Measurements from ENCODE around the gene CAMSAP1.
"Not testable (repeated sequence)": the region's sequence is repeated elsewhere in the genome, so short reads cannot be mapped to it uniquely, and the experiment has no call there.

The CAMSAP1 gene

DNA sequence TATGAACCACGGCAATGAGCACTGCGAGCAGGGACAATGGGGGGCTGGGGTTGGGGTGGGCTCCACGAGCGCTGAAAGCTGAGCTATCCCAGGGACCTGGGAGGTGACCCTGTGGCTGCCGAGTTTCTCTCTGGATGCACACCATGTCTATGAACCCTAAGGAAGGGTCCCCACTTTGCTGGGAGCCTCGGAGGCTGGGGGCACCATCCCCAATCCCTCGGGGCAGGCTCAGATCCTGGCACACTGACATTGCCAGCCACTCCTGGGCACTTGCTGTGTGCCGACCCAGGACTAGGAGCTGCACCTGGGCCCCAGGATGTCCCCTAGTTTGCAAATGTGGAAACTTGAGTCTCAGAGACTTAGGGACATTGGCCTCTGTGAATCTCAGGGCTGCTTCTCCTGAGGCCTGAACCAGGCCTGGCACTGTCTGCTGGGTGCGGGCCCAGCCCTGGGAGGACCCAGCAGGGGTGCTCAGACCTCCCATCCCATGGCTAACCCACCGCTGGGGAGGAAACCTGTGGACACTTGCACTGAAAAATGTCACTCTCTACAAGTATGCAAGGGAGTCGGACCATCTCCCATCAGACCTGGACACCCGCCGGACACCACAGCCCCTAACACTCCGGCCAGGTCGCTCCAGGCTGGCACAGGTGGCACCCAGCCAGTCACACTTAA, 13.0 kb upstream of the CAMSAP1 start:
- no peak for DNase-seq

DNA sequence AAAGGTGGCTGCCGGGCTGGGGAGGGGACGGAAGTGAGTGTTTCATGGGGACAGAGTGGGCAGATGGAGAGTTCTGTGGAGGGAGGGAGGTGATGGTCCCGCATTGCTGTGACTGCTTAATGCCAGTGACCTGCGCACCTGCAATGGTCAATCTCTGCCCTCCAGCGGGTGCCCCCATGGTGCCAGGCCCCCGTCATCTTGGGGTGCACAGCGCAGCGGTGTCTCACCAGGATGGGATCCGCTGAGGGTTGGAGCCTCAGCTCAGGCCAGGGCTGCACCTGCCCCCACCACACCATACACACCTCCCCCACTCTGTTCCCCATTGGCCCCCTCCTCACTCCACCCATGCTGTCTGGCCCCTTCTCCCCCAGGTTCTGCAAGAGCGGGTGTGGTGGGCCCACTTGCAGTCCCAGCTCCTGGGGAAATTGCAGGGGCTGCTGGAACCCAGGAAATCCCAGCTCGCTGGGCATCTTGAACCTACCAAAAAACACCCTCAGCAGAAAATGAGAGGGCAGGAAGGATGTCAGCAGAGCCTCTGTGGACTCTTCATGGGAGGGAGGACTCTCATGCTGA, 12.1 kb upstream of the CAMSAP1 start:
- no peak for DNase-seq

DNA sequence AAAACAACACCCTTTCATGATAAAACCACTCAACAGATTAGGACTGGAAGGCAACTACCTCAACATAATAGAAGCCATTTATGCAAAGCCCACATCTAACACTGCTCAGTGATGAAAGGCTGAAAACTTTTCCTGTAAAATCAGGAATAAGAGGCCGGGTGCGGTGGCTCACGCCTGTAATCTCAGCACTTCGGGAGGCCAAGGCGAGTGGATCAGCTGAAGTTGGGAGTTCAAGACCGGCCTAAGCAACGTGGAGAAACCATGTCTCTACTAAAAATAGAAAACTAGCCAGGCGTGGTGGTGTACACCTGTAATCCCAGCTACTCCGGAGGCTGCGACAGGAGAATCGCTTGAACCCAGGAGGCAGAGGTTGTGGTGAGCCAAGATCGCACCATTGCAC, 8.9 kb upstream of the CAMSAP1 start:
- not testable (repeated sequence) for DNase-seq

DNA sequence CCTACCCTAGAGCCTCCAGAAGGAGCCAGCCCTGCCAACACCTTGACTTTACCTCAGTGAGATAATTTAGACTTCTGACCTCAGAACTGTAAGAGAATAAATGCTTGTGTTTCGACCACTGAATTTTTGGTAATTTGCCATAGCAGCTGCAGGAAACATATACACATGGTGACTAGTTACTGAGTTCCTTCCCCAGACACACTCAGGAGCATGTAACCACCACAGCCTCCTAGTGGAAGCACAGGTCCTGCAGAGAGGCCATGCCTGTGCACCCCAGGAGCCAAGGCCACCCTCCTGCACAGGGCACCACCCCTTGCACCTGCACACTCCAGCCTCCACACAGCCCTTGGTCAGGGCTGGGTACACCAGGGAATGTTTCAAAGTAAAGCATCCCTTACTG, 7.6 kb upstream of the CAMSAP1 start:
- DNase-seq: no peak

DNA sequence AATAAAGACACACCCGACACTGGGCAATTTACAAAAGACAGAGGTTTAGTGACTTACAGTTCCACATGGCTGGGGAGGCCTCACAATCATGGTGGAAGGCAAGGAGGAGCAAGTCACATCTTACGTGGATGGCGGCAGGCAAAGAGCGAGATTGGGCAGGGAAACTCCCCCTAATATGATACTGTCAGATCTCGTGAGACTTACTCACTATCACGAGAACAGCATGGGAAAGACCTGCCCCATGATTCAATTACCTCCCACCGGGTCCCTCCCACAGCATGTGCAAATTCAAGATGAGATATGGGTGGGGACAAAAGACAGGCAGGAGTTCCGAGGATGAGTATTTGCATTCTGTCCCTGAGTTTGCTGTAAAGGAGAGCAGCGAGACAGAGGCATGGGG, 3.9 kb upstream of the CAMSAP1 start:
- not testable (repeated sequence) for DNase-seq

DNA sequence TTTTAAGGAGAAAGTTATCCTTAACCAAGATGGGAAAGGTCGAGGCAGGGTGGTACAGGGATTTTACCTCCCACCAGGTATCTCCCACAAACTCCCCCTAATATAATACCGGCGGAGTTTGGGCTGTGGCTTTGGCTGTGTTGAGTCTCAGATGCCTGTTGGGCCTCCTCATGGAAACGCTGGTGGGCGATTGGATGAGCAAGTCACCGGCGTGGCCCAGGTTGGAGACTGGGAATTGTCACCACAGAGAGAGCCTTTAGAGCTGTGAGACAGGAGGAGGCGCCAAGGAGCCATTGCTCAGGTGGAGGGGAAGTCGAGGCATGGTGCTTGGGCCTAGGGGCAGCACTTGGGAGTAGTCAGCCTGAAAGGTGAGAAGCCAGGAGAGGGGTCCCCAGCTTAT, 3.4 kb upstream of the CAMSAP1 start:
- no peak for DNase-seq

DNA sequence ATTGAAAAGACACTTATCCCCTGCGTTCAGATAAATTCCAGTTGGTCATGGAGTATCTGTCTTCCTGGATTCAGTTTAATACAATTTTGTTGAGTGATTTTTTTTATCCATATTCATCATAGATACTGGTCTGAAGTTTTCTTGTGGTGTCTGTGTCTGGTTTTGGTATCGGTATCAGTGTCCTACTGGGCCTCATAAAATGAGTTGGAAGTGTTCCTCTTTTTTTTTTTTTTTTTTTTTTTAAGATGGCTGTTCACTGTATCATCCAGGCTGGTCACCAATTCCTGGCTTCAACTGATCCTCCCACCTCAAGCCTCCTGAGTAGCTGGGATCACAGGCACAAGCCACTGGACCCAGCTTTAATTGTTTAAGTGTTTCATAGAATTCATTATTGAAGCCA, 2.9 kb upstream of the CAMSAP1 start:
- DNase-seq: no peak

DNA sequence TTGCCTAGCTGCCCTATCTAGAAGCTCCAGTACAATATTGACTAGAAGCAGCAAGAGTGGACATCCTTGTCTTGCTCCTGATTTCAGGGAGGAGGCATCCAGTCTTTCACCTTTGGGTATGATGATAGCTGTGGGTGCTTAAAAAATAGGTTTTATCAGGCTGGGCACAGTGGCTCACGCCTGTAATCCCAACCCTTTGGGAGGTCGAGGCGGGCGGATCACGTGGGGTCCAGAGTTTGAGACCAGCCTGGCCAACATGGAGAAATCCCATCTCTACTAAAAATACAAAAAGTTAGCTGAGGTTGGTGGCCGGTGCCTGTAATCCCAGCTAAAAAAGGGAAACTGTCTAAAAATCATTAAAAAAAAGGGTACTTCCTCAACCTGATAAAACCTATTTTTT, 2.0 kb upstream of the CAMSAP1 start:
- DNase-seq: no peak

DNA sequence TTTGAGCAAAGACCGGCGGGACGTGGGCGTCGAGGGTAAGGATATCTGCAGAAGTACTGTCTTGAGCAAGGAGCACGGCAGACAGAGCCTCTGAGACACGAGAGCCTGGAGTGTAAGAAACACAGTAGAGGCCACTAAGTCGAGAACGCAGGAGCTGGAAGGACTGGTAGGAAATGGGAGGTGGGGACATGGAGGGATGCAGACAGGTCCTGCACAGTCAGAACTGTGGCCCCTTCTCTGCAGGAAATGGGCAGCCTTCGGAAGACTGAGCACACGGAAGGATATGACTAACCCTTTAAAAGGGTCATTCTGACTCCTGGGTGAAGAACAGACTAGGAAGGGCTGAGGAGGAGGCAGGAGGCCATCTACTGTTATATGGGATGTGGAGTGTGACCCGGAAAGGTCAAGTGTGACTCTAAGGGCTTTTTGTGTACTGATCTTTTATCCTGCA, 1.4 kb upstream of the CAMSAP1 start:
- DNase-seq: no peak

DNA sequence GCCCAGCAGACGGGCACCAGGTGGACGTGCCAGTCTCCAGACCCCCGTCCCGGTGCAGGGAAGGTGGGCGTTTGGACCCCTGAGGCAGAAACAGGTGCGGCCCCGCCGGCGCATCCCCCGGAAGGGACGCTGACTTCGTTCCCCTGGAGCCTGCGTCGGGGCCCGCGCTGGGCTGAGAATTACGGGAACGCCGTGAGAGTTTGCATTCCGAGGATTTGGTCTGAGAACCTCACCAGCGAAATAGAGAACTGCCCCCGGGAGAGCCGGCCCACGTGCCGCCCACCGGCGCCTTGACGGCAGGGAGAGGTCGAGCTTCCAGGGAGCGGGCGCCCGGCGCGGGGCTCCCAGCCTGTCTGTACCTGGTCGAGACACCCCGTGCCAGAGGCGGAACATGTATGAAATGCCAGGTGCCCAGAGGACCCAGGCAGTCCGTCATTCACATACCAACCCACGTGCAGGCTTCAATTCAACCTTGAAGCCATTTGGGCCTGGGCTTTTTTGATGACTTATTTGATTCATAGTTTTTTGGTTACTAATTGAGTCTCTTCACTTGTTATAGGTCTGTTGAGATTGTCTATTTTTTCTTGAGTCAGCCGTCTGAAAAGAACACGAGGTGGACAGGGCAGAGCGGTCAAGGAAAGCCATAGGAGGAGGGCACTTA, 877 bp upstream of the CAMSAP1 start:
- DNase-seq: peak; percentile 50

DNA sequence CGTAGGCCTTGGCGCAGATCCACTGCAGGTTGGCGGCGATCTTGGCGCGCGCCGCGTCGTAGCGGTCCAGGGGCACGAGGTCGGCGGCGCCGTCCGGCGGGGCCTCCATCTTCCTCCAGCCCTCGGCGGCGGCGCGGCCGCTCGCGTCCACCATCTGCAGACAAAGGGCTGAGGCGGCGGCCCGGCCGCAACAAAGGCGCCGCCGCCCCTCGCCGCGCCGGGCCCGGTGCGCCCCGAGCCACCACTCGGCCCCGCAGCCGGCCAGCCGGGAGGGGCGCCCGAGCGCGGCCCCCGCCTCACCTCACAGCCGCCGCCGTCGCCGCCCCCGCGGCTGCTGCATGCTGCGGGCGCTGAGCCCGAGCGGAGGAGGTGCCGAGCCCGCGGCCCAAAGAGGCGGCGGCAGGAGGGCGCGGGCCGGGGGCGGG, 328 bp downstream of the CAMSAP1 start:
- peak; percentile 43 for DNase-seq

DNA sequence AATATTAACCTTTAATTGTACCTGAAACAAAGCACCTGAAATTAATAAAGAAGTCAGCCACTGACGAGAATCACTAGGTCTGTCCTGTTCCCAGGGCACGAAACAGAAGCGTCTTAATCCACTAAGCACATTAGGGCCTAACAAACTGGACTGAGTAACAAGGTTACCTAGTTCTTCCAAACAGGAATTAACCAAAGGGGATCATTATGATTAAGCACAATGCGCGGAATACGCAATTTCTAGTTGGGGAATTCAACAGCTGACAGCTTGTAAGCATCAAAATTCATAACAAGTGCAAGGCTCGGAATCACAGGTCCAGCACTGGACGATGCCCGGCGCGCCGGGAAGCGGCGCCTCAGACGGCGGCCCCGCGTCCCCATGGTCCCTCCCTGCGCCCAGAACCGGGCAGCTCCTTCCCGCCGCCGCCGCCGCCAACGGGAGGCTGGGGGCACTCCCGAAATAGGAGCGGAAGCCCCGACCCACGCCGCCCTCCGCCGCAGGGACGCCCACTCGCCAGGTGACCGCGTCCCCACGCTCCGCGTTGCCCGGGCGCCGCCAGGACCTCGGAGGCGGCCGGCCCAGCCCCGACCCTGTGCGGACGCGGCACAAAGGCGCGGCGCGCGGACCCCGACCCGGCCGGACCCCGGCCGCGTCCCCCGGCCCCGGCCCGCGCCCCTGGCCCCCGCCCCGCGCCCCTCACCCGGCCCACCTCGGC, 898 bp downstream of the CAMSAP1 start:
- peak; percentile 31 for DNase-seq

DNA sequence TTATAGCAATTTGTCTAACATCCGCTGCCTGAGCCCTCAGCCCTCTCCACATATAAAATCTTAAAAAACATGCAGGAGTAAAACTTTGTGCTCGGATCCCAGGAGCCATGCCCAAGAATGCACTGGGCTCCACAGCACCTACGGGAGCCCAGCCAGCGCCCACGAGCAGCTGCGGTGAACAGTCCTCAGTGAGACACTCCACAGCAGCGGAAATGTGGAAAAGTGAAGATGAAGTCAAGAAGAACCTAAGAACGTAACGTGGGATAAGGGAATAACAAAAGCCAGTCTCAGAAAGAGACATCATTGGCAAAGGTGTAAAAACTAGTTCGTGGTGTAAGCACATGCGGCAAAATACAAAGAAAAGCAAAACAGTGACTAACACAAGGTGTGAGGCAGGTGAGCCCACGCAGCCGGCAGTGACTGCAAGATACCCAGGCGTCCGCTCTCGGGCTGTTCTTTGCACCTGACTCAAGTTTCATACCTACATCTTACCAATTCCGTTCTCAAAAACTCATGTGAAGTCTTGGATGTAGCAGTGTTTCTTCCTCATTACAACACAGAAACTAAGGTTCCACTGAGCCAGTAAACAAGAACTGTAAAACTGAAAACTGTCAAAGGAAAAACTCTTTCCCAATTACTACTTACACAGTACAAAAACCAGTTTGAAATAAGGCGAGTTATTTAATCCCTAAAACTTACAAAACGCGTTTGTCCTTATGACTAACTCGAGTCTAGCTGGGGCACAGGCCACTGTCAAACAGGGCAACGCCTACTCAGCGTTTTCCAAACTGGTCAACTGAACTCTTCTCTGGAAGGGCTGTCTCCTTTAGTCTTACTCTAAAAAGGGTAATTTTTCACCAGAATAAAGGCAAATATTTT, 1.7 kb downstream of the CAMSAP1 start:
- DNase-seq: peak; percentile 83

DNA sequence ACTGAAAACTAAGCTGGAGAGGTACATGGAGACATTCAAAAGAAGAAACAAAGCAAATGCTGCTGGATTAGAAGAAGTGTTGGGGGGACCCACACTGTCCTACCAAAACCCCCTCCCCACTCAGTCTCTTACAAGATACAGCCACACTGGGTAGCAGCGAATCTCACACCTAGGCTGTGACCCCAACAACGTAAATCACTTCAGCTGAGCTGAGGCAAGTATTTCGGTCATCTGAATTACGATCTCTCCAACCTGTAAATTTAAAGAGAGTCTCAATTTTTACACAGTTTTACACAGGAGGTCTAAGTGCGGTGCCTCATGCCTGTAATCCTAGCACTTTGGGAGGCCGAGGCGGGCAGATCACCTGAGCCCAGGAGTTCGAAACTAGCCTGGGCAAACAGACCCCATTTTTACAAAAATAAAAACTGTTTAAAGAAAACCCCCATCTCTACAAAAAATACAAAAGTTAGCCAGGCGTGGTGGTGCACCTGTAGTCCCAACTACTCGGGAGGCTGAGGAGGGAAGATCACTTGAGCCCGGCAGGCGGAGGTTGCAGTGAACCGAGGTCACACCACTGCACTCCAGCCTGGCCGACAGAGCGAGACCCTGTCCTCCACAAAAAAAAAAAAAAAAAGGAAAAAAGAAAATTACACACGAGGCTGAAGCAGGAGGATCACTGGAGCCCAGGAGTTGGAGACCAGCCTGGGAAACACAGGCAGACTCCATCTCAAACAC, 3.4 kb downstream of the CAMSAP1 start:
- no peak for DNase-seq

DNA sequence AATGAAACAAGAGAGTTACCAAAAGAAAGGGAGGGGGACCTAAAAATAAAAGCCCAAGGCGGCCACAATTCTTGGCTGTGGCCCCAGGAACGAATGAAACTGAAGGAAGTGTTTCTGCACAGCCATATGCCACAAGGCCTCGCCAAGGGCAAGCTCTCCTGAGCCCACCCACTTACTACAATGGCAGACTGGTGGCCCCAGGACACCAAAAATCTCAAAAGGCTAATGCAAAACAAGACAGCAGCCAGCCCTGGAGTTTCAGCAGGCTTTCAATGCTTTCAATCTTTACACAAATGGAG, 4.0 kb downstream of the CAMSAP1 start:
- DNase-seq: no peak

DNA sequence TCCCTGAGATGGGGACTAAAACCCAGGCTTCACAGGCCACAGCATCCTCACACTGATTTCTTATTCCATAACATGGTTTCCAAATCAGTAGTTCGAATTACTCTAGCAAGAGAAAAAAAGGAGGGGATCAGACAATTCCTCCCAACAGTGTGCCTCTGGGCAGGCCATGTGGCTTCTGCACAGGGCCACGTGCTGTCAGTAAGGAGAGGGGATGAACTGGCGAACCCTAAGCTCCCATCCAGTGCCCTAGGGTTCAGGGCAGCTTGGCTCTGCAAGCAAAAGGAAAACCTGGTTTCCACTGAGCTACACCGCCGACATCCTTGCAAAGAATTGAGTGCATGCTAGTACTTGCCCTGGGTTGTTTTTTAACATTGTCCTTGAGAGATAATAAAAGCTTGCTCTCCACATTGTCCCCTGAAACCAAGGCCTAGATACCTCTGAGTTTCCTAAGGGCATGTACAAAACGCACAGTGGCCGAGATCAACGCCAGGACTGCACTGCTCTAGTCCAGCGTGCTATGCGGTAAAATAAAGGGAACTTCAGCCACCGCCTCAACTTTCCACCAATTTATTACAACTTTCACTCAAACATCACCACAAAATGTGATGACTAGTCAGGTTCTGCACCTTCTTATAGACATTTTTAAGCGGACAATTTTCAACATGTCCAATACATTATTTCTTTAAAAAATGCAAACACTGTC, 4.5 kb downstream of the CAMSAP1 start:
- no peak for DNase-seq

DNA sequence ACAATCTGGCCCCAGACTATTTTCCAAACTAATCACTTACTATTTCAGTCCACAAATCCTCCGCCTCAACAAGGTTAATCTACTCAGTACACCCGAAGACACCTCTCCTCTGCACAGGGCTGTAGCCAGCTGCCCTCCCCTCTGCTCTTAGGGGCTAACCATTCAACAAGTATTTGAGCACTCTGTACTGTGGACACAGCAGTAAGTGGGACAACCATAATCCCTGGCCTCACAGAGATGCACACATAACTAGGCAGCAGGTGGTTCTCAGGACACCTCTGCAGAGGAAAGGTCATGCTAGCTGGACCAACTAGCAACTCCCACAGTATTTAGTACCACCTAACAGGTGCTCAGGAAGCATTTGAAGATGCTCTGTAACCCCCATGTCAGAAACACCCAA, 5.5 kb downstream of the CAMSAP1 start:
- no peak for DNase-seq

DNA sequence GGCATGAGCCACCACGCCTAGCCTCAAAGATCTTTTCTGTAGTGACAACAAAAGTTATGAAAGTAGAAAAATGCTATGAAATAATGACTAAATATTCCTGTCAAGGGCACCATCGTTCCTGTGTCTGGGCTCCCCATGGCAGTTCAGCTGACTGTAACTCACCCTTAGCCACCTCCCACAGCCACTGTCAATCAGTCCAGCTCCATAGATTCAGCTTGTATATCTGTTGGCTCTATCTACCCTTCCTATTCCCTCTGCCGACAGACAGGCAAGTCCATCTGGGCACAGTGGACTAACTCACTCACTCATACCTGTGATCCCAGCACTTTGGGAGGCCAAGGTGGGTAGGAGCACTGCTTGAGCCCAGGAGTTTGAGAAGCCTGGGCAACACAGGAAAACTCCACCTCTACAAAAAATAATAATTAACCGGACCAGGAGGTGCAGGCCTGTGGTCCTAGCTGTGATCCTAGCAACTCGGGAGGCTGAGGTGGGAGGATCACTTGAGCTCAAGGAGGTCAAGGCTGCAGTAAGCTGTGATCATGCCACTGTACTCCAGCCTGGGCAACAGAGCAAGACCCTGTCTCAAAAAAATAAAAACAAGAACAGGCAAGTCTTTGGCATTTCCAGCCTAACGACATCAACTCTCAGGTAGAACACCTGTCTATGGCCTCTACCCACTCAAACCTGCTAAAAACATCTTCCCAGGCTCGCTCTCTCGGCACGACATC, 6.2 kb downstream of the CAMSAP1 start:
- DNase-seq: no peak

DNA sequence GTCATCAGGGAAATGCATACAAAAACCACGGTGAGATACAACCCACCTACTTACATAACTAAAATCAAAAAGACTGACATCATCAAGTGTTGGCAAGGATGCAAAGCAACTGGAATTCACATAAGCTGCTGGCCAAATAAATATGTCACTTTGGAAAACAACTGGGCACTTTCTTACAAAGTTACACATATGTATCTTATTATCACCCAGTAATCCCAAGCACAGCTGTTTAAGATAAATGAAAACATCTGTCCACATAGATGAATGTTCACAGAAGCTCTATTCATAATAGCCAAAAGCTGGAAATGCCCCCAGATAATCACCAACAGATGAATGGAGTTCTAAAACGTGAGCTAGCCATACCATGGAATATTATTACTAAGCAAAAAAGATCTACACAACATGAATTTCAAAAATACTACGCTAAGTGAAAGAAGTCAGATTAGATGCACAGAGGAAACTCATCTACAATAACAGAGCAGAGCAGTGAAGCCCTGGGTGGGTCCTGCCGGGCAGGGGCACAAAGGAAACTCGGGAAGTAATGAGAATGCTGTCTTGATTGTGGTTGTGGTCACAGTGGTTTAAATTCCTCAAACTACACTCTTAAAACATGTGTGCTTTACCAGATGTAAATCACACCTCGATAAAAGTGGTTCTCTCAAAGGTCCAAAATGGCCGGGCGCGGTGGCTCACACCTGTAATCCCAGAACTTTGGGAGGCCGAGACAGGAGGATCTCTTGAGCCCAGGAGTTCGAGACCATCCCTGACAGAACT, 8.5 kb downstream of the CAMSAP1 start:
- no peak for DNase-seq

DNA sequence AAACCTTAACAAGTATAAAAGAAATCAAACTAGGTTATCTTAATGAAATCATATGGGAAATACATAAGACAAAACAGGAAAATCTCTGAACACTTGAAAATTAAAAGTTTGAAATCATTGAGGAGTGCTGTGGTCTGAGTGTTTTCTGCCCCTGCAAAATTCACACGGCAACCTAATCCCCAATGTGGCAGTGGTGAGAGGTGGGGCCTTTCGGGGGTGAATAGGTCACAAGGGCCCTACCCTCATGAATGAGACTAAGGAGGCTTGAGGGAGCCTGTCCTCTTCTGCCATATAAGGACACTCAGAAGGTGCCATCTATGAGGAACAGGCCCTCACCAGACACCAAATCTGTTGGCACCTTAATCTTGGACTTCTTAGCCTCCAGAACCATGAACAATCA, 10.7 kb downstream of the CAMSAP1 start:
- DNase-seq: no peak

Data from stimulated activated CD4-positive, alpha-beta T cell treated with anti-CD3 and anti-CD28 coated beads, Interleukin-15, amount 100 ng/mL, for 24 hours (primary cell).